K562 (cell line): ENCODE data around the gene OBSCN. TPM values are rescaled to one million over a fixed set of nuclear protein-coding genes. Genes with fewer than 3 reads are reported as not detected.

Source experiments
- DEAF1 ChIP-seq: fragments of 450-650 bp; formaldehyde crosslinking; IDR thresholded peaks from 2 replicates; pipeline ENCODE4 v1.4.0; 2020; ENCODE audit warnings: mild to moderate bottlenecking, moderate library complexity
- ETV1 ChIP-seq: fragments of 450-650 bp; conservative IDR thresholded peaks from 2 replicates; pipeline ENCODE4 v1.6.1; 2016; ENCODE audit warnings: missing genetic modification characterization, control low read depth, low read depth, missing compliant biosample characterization
- FOXP1 ChIP-seq: sonication (generic); formaldehyde crosslinking; IDR thresholded peaks from 2 replicates; pipeline ENCODE4 v1.8.0; 2022; ENCODE audit warnings: mild to moderate bottlenecking, missing genetic modification reagents
- GABPA ChIP-seq: fragments of 200-800 bp; sonication (Bioruptor generic); conservative IDR thresholded peaks from 2 replicates; pipeline ENCODE4 v1.6.1; 2016; ENCODE audit warnings: low read depth, missing genetic modification characterization, missing compliant biosample characterization
- GATAD2B ChIP-seq: fragments of 450-650 bp; IDR thresholded peaks from 2 replicates; pipeline ENCODE4 v1.6.1; 2017; ENCODE audit warnings: mild to moderate bottlenecking, borderline replicate concordance
- MEF2A ChIP-seq: IDR thresholded peaks from 2 replicates; pipeline ENCODE4 v1.6.1; 2011; ENCODE audit warnings: low read depth, mild to moderate bottlenecking, low read length, moderate library complexity; ENCODE audit not compliant: control insufficient read depth
- PML ChIP-seq: IDR thresholded peaks from 2 replicates; pipeline ENCODE4 v1.6.1; 2012; ENCODE audit warnings: low read length, inconsistent platforms
- PRDM10 ChIP-seq: fragments of 450-650 bp; IDR thresholded peaks from 2 replicates; pipeline ENCODE4 v1.6.1; 2018; ENCODE audit not compliant: partially characterized antibody
- RAD21 ChIP-seq, 2 experiments: fragments of 250-450 bp in 1 of 2; fragments of 450-650 bp in 1 of 2; sonication (Bioruptor Pico) in 1 of 2; formaldehyde crosslinking in 1 of 2; IDR thresholded peaks in 1 of 2; conservative IDR thresholded peaks in 1 of 2; 2 replicates each; pipeline versions ENCODE4 v1.4.0 to v1.8.0; 2020 to 2022; ENCODE audit warnings: mild to moderate bottlenecking in 2 of 2, moderate library complexity in 1 of 2
- ZFP30 ChIP-seq: fragments of 250-450 bp; sonication (Bioruptor Pico); IDR thresholded peaks from 2 replicates; pipeline ENCODE4 v1.8.0; 2022; ENCODE audit warnings: moderate library complexity, mild to moderate bottlenecking, inconsistent platforms, borderline replicate concordance
- ZNF197 ChIP-seq: fragments of 200-800 bp; sonication (Bioruptor generic); IDR thresholded peaks from 2 replicates; pipeline ENCODE4 v1.6.1; 2016; ENCODE audit warnings: low read depth, missing genetic modification characterization, missing compliant biosample characterization
- ZNF589 ChIP-seq: fragments of 200-800 bp; sonication (Bioruptor generic); IDR thresholded peaks from 2 replicates; pipeline ENCODE4 v1.6.1; 2016; ENCODE audit warnings: low read depth, missing genetic modification characterization, missing compliant biosample characterization
- polyA plus RNA-seq, 8 experiments: library from polyadenylated mRNA; depleted of rRNA in 4 of 8; stranded (reverse) in 5 of 8; unstranded in 3 of 8; fragments of >200 nt; fragmentation: Nextera tagmentation in 2 of 8; fragmentation: Illumina TruSeq in 1 of 8; extraction: Ambion mirVana in 2 of 8; extraction: Trizol in 1 of 8; gene quantifications; 2 replicates each; pipeline versions ENCODE4 v1.2.1 to v1.2.3, GENCODE V29; 2011 to 2014; ENCODE audit warnings: inconsistent platforms in 1 of 8, missing spikeins in 1 of 8
- total RNA-seq, 7 experiments: library from RNA; depleted of rRNA in 6 of 7; stranded (reverse); fragments of >200 nt in 6 of 7; fragmentation: Illumina TruSeq in 2 of 7; extraction: Trizol in 2 of 7; gene quantifications; 2 replicates each; pipeline versions ENCODE4 v1.2.1 to v1.2.3, GENCODE V29; 2011 to 2021; ENCODE audit warnings: low replicate concordance in 1 of 7
- TF ChIP-seq, protein P1 (sequence below), 3 experiments: fragments of 200-800 bp in 1 of 3; sonication (Bioruptor generic) in 1 of 3; sonication (generic) in 1 of 3; formaldehyde crosslinking in 1 of 3; IDR thresholded peaks; 2 replicates each; pipeline versions ENCODE4 v1.6.1 to v1.8.0; 2016 to 2022; ENCODE audit warnings: mild to moderate bottlenecking in 2 of 3, missing compliant biosample characterization in 2 of 3, missing genetic modification characterization in 2 of 3, missing genetic modification reagents in 1 of 3
- TF ChIP-seq, protein P2 (sequence below): fragments of 200-800 bp; sonication (Bioruptor generic); IDR thresholded peaks from 2 replicates; pipeline ENCODE4 v1.6.1; 2017; ENCODE audit warnings: missing genetic modification characterization, missing compliant biosample characterization

The OBSCN gene
- total and polyA plus RNA-seq, 9 of the 15 experiments (the other 6 are each of a cell fraction or from before 2014, with no cell fraction given), result 0.18 to 19.7 (median 3.6) TPM

- TF ChIP-seq PRDM10 (peak; percentile 3), ZNF197 (no peak), MEF2A (0 out of 2 replicates have a peak, but pooled peaks have one; percentile 6), ZFP30 (CRISPR knock-in tag) (no peak), PML (peak; percentile 77), GABPA (tag) (0 out of 2 replicates have a peak, but pooled peaks have one; percentile 25), FOXP1 (CRISPR knock-in tag) (peak; percentile 59; the same call in 1 of the 2 replicates), RAD21 (CRISPR knock-in tag; conservative IDR thresholded peaks at IDR 0.05 in 1 of 2, IDR thresholded peaks at IDR 0.05 in 1 of 2) (peak in 1 of 2 experiments; percentile 11; a peak in 1 of 4 replicates), GATAD2B (peak; percentile 42; the same call in 1 of the 2 replicates), ZNF589 (0 out of 2 replicates have a peak, but pooled peaks have one; percentile 13), ETV1 (0 out of 2 replicates have a peak, but pooled peaks have one; percentile 13), DEAF1 (CRISPR knock-in tag) (peak; percentile 11; the same call in 1 of the 2 replicates)
- TF ChIP-seq, protein P1, sequence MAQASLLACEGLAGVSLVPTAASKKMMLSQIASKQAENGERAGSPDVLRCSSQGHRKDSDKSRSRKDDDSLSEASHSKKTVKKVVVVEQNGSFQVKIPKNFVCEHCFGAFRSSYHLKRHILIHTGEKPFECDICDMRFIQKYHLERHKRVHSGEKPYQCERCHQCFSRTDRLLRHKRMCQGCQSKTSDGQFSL (CRISPR knock-in tag; IDR thresholded peaks at IDR 0.05), result 0 out of 2 replicates have a peak, but pooled peaks have one; percentile 12
- TF ChIP-seq, protein P1 (tag; IDR thresholded peaks at IDR 0.05), result no peak
- TF ChIP-seq, protein P2, sequence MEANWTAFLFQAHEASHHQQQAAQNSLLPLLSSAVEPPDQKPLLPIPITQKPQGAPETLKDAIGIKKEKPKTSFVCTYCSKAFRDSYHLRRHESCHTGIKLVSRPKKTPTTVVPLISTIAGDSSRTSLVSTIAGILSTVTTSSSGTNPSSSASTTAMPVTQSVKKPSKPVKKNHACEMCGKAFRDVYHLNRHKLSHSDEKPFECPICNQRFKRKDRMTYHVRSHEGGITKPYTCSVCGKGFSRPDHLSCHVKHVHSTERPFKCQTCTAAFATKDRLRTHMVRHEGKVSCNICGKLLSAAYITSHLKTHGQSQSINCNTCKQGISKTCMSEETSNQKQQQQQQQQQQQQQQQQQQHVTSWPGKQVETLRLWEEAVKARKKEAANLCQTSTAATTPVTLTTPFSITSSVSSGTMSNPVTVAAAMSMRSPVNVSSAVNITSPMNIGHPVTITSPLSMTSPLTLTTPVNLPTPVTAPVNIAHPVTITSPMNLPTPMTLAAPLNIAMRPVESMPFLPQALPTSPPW (CRISPR knock-in tag), result peak; percentile 49
Measured at GRCh38 chr1:228420968-228421826, 213.4 kb downstream of the OBSCN start (continued).
